Measurements from ENCODE around the gene ZNF593OS. TPM values are rescaled to one million over a fixed set of nuclear protein-coding genes. Genes with fewer than 3 reads are reported as not detected.

The ZNF593OS gene
- polyA plus RNA-seq, 3 donors, result 0.50 to 0.59 TPM; not detected in 1

DNA sequence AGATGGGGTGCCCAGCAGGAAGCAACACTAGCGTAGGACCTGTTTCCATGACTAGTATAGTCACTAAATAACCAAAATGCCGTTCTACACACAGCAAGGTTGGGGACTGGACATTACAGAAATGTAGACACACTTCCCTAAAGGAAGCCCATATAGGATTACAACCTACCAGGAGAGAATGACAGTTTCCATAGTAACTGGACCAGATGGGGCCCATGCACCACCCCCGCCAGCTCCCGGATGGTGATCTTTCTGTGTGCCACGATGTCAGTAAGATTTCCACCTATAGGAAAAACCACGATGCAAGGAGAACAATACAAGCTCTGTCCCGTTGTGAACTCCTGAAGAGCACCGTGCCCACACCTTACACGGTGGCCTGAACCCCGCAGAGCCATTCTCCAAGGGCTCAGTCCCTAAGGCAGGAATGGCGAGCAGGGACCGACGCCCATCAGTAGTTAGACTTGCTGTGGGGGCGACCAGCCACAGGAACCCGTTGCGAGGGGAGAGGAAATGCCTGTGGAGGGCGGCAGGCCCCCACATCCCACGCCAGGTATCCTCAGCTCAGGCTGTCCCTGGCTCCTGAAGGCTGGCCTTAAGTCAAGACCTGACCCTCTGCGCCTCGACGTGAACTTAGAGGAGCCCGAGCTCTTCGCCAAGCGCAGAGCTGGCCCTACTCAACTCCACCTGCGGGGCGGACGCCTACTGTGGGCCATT lies 48.7 kb upstream of the ZNF593OS start:
- Mint-ChIP-seq H3K4me1 (peaks cover 8% of the 10 kb centered on the region), H3K4me3 (no peak overlapping the region), H3K27ac (peak overlapping the region in 1 of 7 donors; percentile 4), H3K9me3 (no peaks in the 10 kb centered on the region), H3K36me3 (no peaks in the 10 kb centered on the region), H3K27me3 (ENCODE audit: low read depth in 3 of 3) (peaks cover 17 to 37% (median 19%) of the 10 kb centered on the region in 3 donors)
- Histone ChIP-seq H3K4me1 (ENCODE audit: control insufficient read depth in 1 of 2, insufficient read depth in 2 of 2, low read length in 2 of 2) (peaks cover 4 to 6% of the 10 kb centered on the region in 2 donors), H3K9ac (ENCODE audit: insufficient read depth, low read length, poor library complexity, severe bottlenecking) (no peak overlapping the region), H2AFZ (ENCODE audit: insufficient read depth, low read depth, low read length, poor library complexity, severe bottlenecking) (no peak overlapping the region), H3K27ac (ENCODE audit: low read depth in 1 of 2, low read length in 2 of 2) (no peak overlapping the region), H3K4me3 (replicated peaks in 1 of 3; ENCODE audit: low read depth in 2 of 3, low read length in 3 of 3) (no peak overlapping the region), H3K36me3 (replicated peaks in 1 of 2; ENCODE audit: control insufficient read depth in 1 of 2, insufficient read depth in 2 of 2, low read length in 2 of 2) (no peaks in the 10 kb centered on the region), H3K79me2 (ENCODE audit: insufficient read depth, low read length) (no peaks in the 10 kb centered on the region), H3K4me2 (replicated peaks; ENCODE audit: extremely low read depth, low read length, poor library complexity, severe bottlenecking) (no peak overlapping the region), H3K9me3 (replicated peaks in 1 of 2; ENCODE audit: control insufficient read depth in 1 of 2, insufficient read depth in 1 of 2, low read length in 2 of 2) (no peaks in the 10 kb centered on the region), H4K20me1 (ENCODE audit: insufficient read depth, low read length) (no peaks in the 10 kb centered on the region), H3K27me3 (ENCODE audit: control insufficient read depth in 2 of 2, insufficient read depth in 2 of 2, low read length in 2 of 2) (peaks cover 0 to 14% of the 10 kb centered on the region in 2 donors)
- TF ChIP-seq, protein P1, sequence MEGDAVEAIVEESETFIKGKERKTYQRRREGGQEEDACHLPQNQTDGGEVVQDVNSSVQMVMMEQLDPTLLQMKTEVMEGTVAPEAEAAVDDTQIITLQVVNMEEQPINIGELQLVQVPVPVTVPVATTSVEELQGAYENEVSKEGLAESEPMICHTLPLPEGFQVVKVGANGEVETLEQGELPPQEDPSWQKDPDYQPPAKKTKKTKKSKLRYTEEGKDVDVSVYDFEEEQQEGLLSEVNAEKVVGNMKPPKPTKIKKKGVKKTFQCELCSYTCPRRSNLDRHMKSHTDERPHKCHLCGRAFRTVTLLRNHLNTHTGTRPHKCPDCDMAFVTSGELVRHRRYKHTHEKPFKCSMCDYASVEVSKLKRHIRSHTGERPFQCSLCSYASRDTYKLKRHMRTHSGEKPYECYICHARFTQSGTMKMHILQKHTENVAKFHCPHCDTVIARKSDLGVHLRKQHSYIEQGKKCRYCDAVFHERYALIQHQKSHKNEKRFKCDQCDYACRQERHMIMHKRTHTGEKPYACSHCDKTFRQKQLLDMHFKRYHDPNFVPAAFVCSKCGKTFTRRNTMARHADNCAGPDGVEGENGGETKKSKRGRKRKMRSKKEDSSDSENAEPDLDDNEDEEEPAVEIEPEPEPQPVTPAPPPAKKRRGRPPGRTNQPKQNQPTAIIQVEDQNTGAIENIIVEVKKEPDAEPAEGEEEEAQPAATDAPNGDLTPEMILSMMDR (IDR thresholded peaks at IDR 0.05), result no peak
- no peak for DNase-seq
- intact Hi-C loops (cut with micrococcal nuclease), result no loop called here
- WGBS (ENCODE audit: insufficient coverage), result 68% methylated on average over 18 of the region's 27 CpGs

GRCh38 chr1:26218906-26219494 lies 47.4 kb upstream of the ZNF593OS start:
- intact Hi-C loops (cut with micrococcal nuclease), result no loop called here
- no peaks in the 10 kb centered on the region for H3K9me3 ChIP-seq (replicated peaks in 1 of 2; ENCODE audit: control insufficient read depth in 1 of 2, insufficient read depth in 1 of 2, low read length in 2 of 2)
- no peak overlapping the region for H3K27ac ChIP-seq (ENCODE audit: low read depth in 1 of 2, low read length in 2 of 2)
- no peak overlapping the region for H3K9ac ChIP-seq (ENCODE audit: insufficient read depth, low read length, poor library complexity, severe bottlenecking)
- H3K4me1 Mint-ChIP-seq, result peaks cover 2% of the 10 kb centered on the region
- H3K27ac Mint-ChIP-seq, result no peak overlapping the region
- H3K36me3 Mint-ChIP-seq, result no peaks in the 10 kb centered on the region
- H3K79me2 ChIP-seq (ENCODE audit: insufficient read depth, low read length), result no peaks in the 10 kb centered on the region
- H3K27me3 Mint-ChIP-seq (ENCODE audit: low read depth in 3 of 3), result peaks cover 7 to 24% (median 8%) of the 10 kb centered on the region in 3 donors
- no peak overlapping the region for H2AFZ ChIP-seq (ENCODE audit: insufficient read depth, low read depth, low read length, poor library complexity, severe bottlenecking)
- DNase-seq, result no peak
- no peaks in the 10 kb centered on the region for H3K36me3 ChIP-seq (replicated peaks in 1 of 2; ENCODE audit: control insufficient read depth in 1 of 2, insufficient read depth in 2 of 2, low read length in 2 of 2)
- peak overlapping the region in 1 of 2 donors; percentile 28 for H3K4me3 Mint-ChIP-seq
- H3K4me2 ChIP-seq (replicated peaks; ENCODE audit: extremely low read depth, low read length, poor library complexity, severe bottlenecking), result no peak overlapping the region
- 82% methylated on average over 7 of the region's 11 CpGs for WGBS (ENCODE audit: insufficient coverage)
- H3K27me3 ChIP-seq (ENCODE audit: control insufficient read depth in 2 of 2, insufficient read depth in 2 of 2, low read length in 2 of 2), result peaks cover 0 to 2% of the 10 kb centered on the region in 2 donors
- H3K4me3 ChIP-seq (replicated peaks in 1 of 3; ENCODE audit: low read depth in 2 of 3, low read length in 3 of 3), result no peak overlapping the region
- no peaks in the 10 kb centered on the region for H3K4me1 ChIP-seq (ENCODE audit: control insufficient read depth in 1 of 2, insufficient read depth in 2 of 2, low read length in 2 of 2)
- TF ChIP-seq, protein P1 (IDR thresholded peaks at IDR 0.05), result no peak
- no peaks in the 10 kb centered on the region for H4K20me1 ChIP-seq (ENCODE audit: insufficient read depth, low read length)
- no peaks in the 10 kb centered on the region for H3K9me3 Mint-ChIP-seq
